Measurements from ENCODE around the gene SOX6.

SOX6 gene

GRCh38 chr11:15933886-15934625, 422.3 kb downstream of the SOX6 start:
- no peak for TF ChIP-seq CTCF (IDR thresholded peaks at IDR 0.05)
- Histone ChIP-seq H3K27me3 (no peaks in the 10 kb centered on the region), H3K4me3 (ENCODE audit: low read depth in 1 of 2, low read length in 1 of 2) (no peak overlapping the region), H3K4me1 (ENCODE audit: control insufficient read depth in 1 of 2, insufficient read depth in 1 of 2, low read depth in 1 of 2, low read length in 1 of 2) (no peaks in the 10 kb centered on the region), H3K27ac (no peak overlapping the region), H3K36me3 (no peaks in the 10 kb centered on the region), H3K9me3 (no peaks in the 10 kb centered on the region)

- H3K27ac ChIP-seq = no peak overlapping the region
- H3K9me3 ChIP-seq = no peaks in the 10 kb centered on the region
- no peaks in the 10 kb centered on the region for H3K4me1 ChIP-seq (ENCODE audit: control insufficient read depth in 1 of 2, insufficient read depth in 1 of 2, low read depth in 1 of 2, low read length in 1 of 2)
- no peak for TF ChIP-seq CTCF (IDR thresholded peaks at IDR 0.05)
- H3K27me3 ChIP-seq = no peaks in the 10 kb centered on the region
- H3K4me3 ChIP-seq (ENCODE audit: low read depth in 1 of 2, low read length in 1 of 2) = no peak overlapping the region
- no peaks in the 10 kb centered on the region for H3K36me3 ChIP-seq
Observed at GRCh38 chr11:15932417-15932816, 423.9 kb downstream of the SOX6 start.

GRCh38 chr11:15931497-15931896, 424.8 kb downstream of the SOX6 start:
- Histone ChIP-seq H3K36me3 (no peaks in the 10 kb centered on the region), H3K4me3 (ENCODE audit: low read depth in 1 of 2, low read length in 1 of 2) (no peak overlapping the region), H3K27ac (no peak overlapping the region), H3K9me3 (no peaks in the 10 kb centered on the region), H3K27me3 (no peaks in the 10 kb centered on the region), H3K4me1 (ENCODE audit: control insufficient read depth in 1 of 2, insufficient read depth in 1 of 2, low read depth in 1 of 2, low read length in 1 of 2) (no peaks in the 10 kb centered on the region)
- TF ChIP-seq CTCF (IDR thresholded peaks at IDR 0.05) = no peak

GRCh38 chr11:15930442-15931025, 425.8 kb downstream of the SOX6 start:
- H3K36me3 ChIP-seq = no peaks in the 10 kb centered on the region
- no peaks in the 10 kb centered on the region for H3K9me3 ChIP-seq
- H3K4me3 ChIP-seq (ENCODE audit: low read depth in 1 of 2, low read length in 1 of 2) = no peak overlapping the region
- no peak for TF ChIP-seq CTCF (IDR thresholded peaks at IDR 0.05)
- H3K4me1 ChIP-seq (ENCODE audit: control insufficient read depth in 1 of 2, insufficient read depth in 1 of 2, low read depth in 1 of 2, low read length in 1 of 2) = no peaks in the 10 kb centered on the region
- H3K27me3 ChIP-seq = no peaks in the 10 kb centered on the region
- no peak overlapping the region for H3K27ac ChIP-seq

- no peaks in the 10 kb centered on the region for H3K27me3 ChIP-seq
- no peak for TF ChIP-seq CTCF (IDR thresholded peaks at IDR 0.05)
- no peaks in the 10 kb centered on the region for H3K9me3 ChIP-seq
- H3K4me1 ChIP-seq (ENCODE audit: control insufficient read depth in 1 of 2, insufficient read depth in 1 of 2, low read depth in 1 of 2, low read length in 1 of 2) = no peaks in the 10 kb centered on the region
- no peaks in the 10 kb centered on the region for H3K36me3 ChIP-seq
- H3K27ac ChIP-seq = no peak overlapping the region
- H3K4me3 ChIP-seq (ENCODE audit: low read depth in 1 of 2, low read length in 1 of 2) = no peak overlapping the region
Observed at GRCh38 chr11:15929371-15929901, 426.9 kb downstream of the SOX6 start.
